H54 (cell line): Measurements from ENCODE around the gene TSPOAP1.

Experiments
- DNase-seq: peaks from one replicate; pipeline ENCODE4 v3.0.0; 2011; ENCODE audit warnings: low spot score, mixed read lengths; ENCODE audit not compliant: insufficient read length
- FAIRE-seq: peaks from 3 replicates; lab custom pipeline; 2011; peaks lifted over from hg19 to GRCh38; lab: Jason Lieb, UNC
- POLR2A ChIP-seq: IDR thresholded peaks from 2 replicates; pipeline ENCODE4 v1.6.1; 2011; ENCODE audit warnings: low read depth, mild to moderate bottlenecking, low read length

The TSPOAP1 gene

DNA sequence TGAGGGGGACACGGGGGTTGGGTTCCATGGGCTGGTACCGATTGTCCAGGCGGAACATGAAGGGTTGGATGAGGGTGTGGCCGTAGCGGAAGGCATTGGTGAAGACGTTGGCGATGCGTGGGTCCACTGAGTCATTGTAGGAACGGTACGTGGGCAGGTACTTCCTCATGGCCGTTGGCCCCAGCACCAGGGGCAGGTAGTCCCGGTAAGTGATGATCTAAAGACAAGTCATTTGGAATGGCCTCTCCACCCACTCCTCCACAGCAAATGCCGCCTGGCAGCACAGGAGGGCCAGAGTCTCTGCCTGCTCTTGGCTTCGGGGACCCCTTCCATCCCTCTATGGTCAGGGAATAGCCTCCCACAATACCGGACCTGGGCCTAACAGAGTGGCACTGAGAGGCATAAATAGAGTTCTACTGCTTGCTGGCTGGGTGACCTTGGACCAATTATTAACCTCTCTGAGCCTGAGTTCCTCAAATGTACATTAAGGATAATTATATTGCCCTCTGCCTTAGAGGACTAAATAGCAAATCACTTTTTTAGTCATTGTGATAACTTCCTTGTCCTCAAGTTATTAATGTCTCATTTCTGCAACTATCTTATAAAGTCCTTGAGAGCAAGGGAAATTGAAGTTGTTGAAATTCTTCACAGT lies 55.0 kb downstream of the TSPOAP1 start:
- no peak for TF ChIP-seq POLR2A
- DNase-seq: no peak
- no peak for FAIRE-seq

- DNase-seq (no peak), FAIRE-seq (no peak)
- TF ChIP-seq POLR2A: no peak
Observed at GRCh38 chr17:58272367-58273280, 56.0 kb downstream of the TSPOAP1 start.

- no peak for TF ChIP-seq POLR2A
- FAIRE-seq: no peak
- DNase-seq: no peak
Observed at GRCh38 chr17:58271216-58271931, 57.2 kb downstream of the TSPOAP1 start.

DNA sequence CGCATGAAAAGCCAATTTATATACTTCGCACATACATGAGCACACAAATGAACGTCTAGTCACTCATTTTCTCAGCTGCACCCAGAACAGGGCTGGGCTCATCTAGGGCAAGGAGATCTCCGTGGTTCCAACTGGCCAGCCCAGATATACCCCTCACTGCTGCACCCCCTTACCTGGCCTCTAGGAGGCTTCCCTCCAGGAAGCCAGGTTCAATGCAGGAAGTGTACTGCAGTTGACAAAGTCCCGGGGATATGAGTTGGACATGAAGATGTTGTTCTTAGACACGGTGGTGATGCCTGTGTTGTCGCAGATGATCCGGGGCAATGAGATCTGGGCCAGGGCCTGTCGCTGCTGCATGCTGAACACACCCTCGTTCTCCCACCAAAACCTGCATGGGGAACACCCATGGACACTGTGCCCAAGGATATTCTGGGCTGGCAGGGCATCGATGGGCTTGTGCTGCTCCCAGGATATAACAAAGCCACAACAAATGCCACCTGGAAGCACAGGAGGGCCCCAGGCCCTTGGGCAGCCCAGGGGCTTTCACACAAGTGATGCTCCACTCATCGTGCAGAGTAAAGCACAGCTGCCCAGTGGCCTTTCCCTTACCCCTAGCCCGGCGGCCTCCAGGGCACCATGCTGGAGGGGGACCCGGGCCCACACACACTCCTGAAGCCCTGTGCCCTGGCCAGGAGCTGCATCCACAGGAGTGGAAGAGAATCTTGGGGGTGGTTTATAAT lies 57.9 kb downstream of the TSPOAP1 start:
- no peak for TF ChIP-seq POLR2A
- DNase-seq (no peak), FAIRE-seq (no peak)

DNA sequence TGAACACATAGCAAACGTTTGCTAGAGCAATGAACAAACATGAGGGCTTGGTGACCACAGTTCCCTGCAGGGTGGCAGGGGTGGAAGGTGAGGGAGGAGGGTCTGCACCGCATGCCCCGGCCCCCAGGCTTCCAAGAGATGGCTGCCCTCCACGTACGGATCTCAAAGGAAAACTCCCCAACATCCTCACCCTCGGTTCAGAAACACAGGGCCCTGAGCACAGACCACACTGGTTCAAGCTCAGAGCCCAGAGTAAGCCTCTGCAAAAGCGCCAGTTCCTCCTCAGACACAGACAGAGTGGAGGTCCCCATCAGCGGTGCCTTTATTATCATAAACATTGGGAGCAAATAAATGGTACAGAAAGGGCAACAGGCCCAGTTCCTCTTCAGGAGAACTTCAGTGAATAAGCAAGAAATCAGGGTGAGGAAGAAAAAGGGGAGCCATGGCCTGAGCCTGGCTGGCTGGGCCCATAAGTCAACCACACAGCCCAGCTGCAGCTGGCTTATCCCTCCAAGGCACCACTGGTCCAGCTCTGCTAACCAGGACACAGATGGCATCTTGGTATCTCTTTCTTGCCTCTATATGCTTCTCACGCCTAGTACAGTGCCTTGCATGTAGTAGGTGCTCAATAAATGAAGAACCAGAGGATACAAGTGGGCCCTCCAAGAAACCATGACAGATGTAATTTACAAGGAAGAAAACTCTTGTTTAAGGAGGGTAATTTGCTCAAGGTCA lies 58.9 kb downstream of the TSPOAP1 start:
- no peak for TF ChIP-seq POLR2A
- DNase-seq (no peak), FAIRE-seq (no peak)

GRCh38 chr17:58268774-58269556 lies 59.6 kb downstream of the TSPOAP1 start:
- FAIRE-seq (no peak), DNase-seq (no peak)
- TF ChIP-seq POLR2A: no peak

GRCh38 chr17:58268326-58268725 lies 60.3 kb downstream of the TSPOAP1 start:
- FAIRE-seq (no peak), DNase-seq (no peak)

DNA sequence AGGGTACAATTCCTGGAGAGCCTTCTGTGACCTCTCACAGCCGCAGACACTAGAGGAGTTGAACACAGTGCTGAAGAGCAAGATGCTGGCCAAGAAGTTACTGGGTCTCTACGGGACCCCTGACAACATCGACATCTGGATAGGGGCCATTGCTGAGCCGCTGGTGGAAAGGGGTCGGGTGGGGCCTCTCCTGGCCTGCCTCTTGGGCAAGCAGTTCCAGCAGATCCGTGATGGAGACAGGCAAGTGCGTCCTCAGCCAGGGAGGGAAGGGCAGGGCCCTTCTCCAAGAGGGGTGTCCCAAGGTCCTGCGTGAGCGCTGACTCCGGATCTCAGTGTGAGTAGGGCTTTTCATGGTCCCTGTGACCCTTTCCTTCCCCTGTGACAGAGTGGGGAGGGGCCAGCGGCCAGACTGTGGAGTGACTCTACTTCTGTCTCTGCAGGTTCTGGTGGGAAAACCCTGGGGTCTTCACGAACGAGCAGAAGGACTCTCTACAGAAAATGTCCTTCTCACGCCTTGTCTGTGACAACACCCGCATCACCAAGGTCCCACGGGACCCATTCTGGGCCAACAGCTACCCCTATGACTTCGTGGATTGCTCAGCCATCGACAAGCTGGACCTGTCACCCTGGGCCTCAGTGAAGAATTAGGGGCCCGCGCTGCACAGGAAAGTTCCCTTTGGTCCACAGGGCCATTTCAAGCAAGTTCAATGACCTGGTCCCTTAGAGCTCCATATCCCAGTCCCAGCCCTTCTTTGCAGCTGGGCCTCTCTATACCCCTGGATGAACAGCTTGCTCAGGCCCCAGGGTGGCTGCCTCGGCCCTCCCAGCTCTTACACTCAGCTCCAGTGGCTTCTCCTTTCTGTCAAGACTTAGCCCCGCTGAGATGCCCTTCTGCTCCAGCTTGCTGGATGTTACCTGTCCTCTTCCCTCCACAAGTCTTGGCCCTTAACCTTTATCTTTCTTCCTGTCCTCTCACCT lies 61.0 kb downstream of the TSPOAP1 start:
- DNase-seq: no peak
- FAIRE-seq: no peak
- TF ChIP-seq POLR2A: no peak

More at GRCh38 chr17:58268326-58268725, 60.3 kb downstream of the TSPOAP1 start:
- TF ChIP-seq POLR2A: no peak

- TF ChIP-seq POLR2A: no peak
- DNase-seq (no peak), FAIRE-seq (no peak)
Observed at GRCh38 chr17:58265902-58266875, 62.4 kb downstream of the TSPOAP1 start.

DNA sequence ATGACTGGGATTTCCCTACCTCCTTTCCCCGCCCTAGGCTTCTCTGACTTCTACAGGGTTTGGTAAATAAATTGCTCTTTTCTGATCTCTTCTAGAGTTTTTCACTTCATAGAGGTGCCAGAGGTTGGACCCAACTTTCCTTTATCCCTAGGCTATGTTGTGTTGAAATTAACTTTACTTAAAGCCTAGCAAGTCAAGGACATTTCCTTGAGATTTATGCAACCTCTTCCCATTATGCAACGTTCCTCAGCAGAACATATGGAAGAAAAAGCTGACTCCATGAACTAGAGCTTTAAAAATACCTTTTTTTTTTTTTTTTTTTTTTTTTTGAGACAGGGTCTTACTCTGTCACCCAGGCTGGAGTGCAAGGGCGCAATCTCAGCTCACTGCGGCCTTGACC lies 63.3 kb downstream of the TSPOAP1 start:
- DNase-seq: no peak
- no peak for FAIRE-seq
- no peak for TF ChIP-seq POLR2A
